ENCODE data around the gene OR51A2.

DNA sequence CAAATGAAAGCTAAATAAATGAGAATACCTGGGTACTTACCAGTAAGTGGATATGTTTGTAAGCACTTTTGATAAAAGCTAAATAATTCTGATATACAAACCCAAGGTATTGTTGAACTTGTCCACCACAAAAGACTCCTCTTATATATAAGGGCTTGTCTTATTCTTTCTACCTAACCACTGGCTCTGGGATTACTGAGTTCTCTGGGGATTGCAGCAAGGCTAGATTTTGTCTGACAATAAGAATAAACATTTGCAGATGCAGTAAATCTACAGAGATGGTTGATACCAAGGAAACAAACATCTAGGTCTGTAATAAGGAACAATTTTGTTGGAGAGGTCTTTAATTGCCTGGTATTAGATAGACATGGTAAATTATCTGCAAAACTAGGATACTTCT, 8.0 kb downstream of the OR51A2 start, which contains the start of gene OR51A4:
- TF ChIP-seq, protein P1, sequence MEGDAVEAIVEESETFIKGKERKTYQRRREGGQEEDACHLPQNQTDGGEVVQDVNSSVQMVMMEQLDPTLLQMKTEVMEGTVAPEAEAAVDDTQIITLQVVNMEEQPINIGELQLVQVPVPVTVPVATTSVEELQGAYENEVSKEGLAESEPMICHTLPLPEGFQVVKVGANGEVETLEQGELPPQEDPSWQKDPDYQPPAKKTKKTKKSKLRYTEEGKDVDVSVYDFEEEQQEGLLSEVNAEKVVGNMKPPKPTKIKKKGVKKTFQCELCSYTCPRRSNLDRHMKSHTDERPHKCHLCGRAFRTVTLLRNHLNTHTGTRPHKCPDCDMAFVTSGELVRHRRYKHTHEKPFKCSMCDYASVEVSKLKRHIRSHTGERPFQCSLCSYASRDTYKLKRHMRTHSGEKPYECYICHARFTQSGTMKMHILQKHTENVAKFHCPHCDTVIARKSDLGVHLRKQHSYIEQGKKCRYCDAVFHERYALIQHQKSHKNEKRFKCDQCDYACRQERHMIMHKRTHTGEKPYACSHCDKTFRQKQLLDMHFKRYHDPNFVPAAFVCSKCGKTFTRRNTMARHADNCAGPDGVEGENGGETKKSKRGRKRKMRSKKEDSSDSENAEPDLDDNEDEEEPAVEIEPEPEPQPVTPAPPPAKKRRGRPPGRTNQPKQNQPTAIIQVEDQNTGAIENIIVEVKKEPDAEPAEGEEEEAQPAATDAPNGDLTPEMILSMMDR (IDR thresholded peaks at IDR 0.05; ENCODE audit: low read depth, low read length) = no peak
- no peak for TF ChIP-seq POLR2A (IDR thresholded peaks at IDR 0.05; ENCODE audit: extremely low read depth, insufficient read length)
- TF ChIP-seq, protein P2, sequence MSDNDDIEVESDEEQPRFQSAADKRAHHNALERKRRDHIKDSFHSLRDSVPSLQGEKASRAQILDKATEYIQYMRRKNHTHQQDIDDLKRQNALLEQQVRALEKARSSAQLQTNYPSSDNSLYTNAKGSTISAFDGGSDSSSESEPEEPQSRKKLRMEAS (IDR thresholded peaks at IDR 0.05; ENCODE audit: low read depth, low read length) = no peak
